ENCODE measurements around the gene XCL2. TPM values are rescaled to one million over a fixed set of nuclear protein-coding genes. Genes with fewer than 3 reads are reported as not detected.

XCL2 gene
- total RNA-seq, 1 experiment from 2014 or later, result not detected

GRCh38 chr1:168535536-168535935 lies 8.3 kb downstream of the XCL2 start:
- Histone ChIP-seq H3K27ac (ENCODE audit: low read depth, low read length) (no peak overlapping the region), H2AFZ (ENCODE audit: low read depth, low read length, poor library complexity, severe bottlenecking) (no peak overlapping the region), H3K9ac (ENCODE audit: low read length) (no peak overlapping the region), H3K9me2 (ENCODE audit: insufficient read depth) (no peaks in the 10 kb centered on the region), H3K4me3 (replicated peaks in 1 of 2; ENCODE audit: low read depth in 1 of 2, low read length in 2 of 2) (no peak overlapping the region), H3K36me3 (ENCODE audit: control insufficient read depth in 1 of 2, insufficient read depth in 2 of 2, low read length in 2 of 2) (no peaks in the 10 kb centered on the region), H3K27me3 (ENCODE audit: insufficient read depth, low read length) (no peaks in the 10 kb centered on the region), H3K4me1 (ENCODE audit: control insufficient read depth in 1 of 2, insufficient read depth in 2 of 2, low read length in 2 of 2) (no peaks in the 10 kb centered on the region), H3K9me3 (ENCODE audit: control insufficient read depth in 1 of 2, insufficient read depth in 1 of 2, low read depth in 1 of 2, low read length in 2 of 2) (no peaks in the 10 kb centered on the region), H3K79me2 (ENCODE audit: insufficient read depth, low read length) (no peaks in the 10 kb centered on the region), H4K20me1 (ENCODE audit: insufficient read depth) (no peaks in the 10 kb centered on the region), H3K4me2 (ENCODE audit: low read length) (no peak overlapping the region)
- ChIA-PET RAD21 (ENCODE audit: low non-redundant PET in 1 of 2, low total read pairs in 2 of 2, uncharacterized antibody in 2 of 2, unreplicated experiment in 2 of 2) (no interaction called here), CTCF (no interaction called here), POLR2A (no interaction called here)
- no TSS peak for BruUV-seq (replicated peaks)
- DNase-seq (ENCODE audit: low read depth, low spot score) (no peak), ATAC-seq (no peak)
- TF ChIP-seq ZNF274 (IDR thresholded peaks at IDR 0.05; ENCODE audit: low read depth, low read length) (no peak), CTCF (IDR thresholded peaks at IDR 0.05 in 2 of 3, conservative IDR thresholded peaks at IDR 0.05 in 1 of 3; ENCODE audit: borderline replicate concordance in 1 of 3, insufficient read depth in 1 of 3, low read depth in 2 of 3, low read length in 2 of 3) (no peak), EGR1 (IDR thresholded peaks at IDR 0.05; ENCODE audit: low read depth) (no peak), TCF7L2 (IDR thresholded peaks at IDR 0.05; ENCODE audit: borderline replicate concordance, extremely low read depth, insufficient read depth, insufficient read length) (no peak), RAD21 (IDR thresholded peaks at IDR 0.05; ENCODE audit: low read depth) (no peak), ZFX (IDR thresholded peaks at IDR 0.05) (no peak), FOSL1 (IDR thresholded peaks at IDR 0.05; ENCODE audit: low read depth) (no peak), SIN3A (IDR thresholded peaks at IDR 0.05; ENCODE audit: low read depth) (no peak), JUND (IDR thresholded peaks at IDR 0.05) (no peak), MAX (IDR thresholded peaks at IDR 0.05) (no peak), YY1 (IDR thresholded peaks at IDR 0.05; ENCODE audit: extremely low read depth, insufficient replicate concordance, low read depth, low read length) (no peak), REST (IDR thresholded peaks at IDR 0.05; ENCODE audit: low read depth) (no peak)
- intact Hi-C loops (cut with micrococcal nuclease), result no loop called here

Measured in HCT116 (cell line).